ENCODE data around the gene SPATA2.

The SPATA2 gene

DNA sequence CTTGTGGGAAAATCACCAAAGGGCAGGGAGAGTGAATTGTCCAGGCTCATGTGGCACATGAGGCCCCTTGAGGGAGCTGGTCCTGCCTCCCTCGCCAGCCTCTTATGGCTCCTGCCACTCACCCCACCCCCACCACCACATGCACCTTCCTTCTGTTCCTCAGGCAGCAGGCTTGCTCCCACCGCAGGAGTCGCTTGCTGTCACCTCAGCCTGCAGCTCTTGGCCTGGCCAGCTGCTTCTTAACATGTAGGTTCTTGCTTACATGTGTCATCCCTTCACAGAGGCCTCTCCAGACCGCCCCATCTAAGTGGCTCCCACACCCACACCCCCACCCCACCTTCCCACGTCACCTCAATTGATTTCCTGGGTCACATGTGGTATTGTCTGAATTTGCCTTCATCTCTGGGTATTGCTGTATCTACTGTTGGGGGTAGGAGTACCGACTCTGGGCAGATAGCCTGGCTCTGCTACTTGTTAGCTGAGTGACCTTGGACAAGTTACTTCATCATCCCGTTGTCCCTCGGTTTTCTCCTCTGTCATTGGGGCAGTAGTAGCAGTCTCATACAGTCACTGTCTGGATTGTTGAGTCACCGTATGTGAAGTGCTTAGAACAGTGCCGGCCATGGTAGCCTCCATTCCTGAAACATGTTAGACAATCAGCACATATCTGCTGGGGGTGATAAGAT is 61.0 kb downstream of the SPATA2 start:
- no peak for DNase-seq

DNA sequence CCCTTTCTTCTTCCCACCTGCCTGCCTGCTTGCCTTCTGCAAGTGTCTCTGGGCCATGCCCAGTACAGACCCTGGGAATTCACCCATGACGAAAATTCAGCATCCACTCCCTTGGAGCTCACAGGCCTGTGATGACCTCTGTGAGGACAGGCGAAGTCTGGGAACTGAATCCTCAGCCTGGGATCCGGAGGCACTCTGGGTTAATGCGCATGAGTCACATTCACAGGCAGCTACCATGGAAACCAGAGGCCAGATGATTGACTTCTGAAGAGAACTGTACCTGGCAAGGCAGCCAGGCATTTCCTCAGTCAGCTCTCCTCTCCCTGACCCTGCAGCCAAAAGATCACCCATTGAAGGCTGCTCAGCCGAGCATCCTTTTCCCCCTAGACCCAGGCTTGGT is 61.7 kb downstream of the SPATA2 start:
- DNase-seq = no peak
